Measurements from ENCODE around the gene ANXA2.
"Not testable (repeated sequence)": the region's sequence is repeated elsewhere in the genome, so short reads cannot be mapped to it uniquely, and the experiment has no call there.

ANXA2 gene

DNA sequence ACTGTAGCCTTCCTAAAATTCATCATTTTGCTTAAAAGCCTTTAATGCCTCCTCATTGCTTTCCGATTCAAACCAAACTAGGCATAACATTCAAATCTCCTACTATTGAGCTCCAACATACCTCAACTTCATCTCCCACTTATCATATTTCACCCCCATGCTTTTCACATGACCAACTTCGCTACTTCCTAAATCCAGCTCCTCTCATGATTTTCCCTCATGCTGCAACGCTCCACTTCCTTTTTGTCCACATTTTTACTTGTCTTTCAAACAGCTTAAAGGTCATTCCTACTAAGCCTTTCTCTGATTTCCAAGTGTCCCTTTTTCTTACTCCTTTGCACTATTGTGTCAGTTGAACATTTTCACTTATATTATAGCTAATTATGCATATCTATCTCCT is 20.3 kb upstream of the ANXA2 start:
- no peak for FAIRE-seq
- TF ChIP-seq, protein P1, sequence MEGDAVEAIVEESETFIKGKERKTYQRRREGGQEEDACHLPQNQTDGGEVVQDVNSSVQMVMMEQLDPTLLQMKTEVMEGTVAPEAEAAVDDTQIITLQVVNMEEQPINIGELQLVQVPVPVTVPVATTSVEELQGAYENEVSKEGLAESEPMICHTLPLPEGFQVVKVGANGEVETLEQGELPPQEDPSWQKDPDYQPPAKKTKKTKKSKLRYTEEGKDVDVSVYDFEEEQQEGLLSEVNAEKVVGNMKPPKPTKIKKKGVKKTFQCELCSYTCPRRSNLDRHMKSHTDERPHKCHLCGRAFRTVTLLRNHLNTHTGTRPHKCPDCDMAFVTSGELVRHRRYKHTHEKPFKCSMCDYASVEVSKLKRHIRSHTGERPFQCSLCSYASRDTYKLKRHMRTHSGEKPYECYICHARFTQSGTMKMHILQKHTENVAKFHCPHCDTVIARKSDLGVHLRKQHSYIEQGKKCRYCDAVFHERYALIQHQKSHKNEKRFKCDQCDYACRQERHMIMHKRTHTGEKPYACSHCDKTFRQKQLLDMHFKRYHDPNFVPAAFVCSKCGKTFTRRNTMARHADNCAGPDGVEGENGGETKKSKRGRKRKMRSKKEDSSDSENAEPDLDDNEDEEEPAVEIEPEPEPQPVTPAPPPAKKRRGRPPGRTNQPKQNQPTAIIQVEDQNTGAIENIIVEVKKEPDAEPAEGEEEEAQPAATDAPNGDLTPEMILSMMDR (IDR thresholded peaks at IDR 0.05; ENCODE audit: insufficient read depth, missing control alignments) = no peak

DNA sequence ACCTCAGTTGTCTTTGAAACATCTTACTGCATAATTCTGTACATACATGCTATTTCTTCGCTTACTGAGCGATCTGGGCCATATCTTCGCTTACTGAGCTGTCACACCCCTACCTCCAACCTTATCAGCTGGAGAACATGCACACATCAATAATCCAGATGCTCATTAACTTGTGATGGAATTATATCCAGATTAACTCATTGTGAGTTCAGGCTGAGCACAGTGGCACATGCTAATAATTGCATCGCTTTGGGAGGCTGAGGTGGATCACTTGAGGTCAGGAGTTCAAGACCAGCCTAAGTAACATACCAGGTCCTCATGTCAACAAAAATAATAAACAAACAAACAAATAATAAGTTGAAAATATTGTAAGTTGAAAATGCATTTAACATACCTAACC is 19.3 kb upstream of the ANXA2 start:
- no peak for FAIRE-seq

More for the DNA sequence above, 20.3 kb upstream of the ANXA2 start:
- no peak for DNase-seq (ENCODE audit: insufficient read length, low spot score)

DNA sequence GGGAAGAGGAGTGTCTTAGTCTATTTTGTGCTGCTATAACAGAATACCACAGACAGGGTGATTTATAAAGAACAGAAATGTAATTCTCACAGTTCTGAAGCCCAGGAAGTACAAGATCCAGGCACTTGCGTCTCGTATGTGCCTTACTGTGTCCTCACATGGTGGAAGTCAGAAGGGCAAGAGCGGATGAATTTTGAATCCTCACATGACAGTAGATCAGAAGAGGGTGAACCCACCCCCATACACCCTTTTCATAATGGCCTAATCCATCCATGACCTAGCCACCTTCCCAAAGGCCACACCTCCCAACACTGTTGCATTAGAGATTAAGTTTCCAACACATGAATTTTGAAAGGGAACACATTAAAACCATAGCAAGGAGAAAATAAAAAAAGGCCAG is 18.7 kb upstream of the ANXA2 start:
- TF ChIP-seq, protein P1 (IDR thresholded peaks at IDR 0.05; ENCODE audit: insufficient read depth, missing control alignments) = no peak
- FAIRE-seq (no peak), DNase-seq (ENCODE audit: insufficient read length, low spot score) (no peak)

More for the DNA sequence above, 19.3 kb upstream of the ANXA2 start:
- TF ChIP-seq, protein P1 (IDR thresholded peaks at IDR 0.05; ENCODE audit: insufficient read depth, missing control alignments) = no peak
- no peak for DNase-seq (ENCODE audit: insufficient read length, low spot score)

DNA sequence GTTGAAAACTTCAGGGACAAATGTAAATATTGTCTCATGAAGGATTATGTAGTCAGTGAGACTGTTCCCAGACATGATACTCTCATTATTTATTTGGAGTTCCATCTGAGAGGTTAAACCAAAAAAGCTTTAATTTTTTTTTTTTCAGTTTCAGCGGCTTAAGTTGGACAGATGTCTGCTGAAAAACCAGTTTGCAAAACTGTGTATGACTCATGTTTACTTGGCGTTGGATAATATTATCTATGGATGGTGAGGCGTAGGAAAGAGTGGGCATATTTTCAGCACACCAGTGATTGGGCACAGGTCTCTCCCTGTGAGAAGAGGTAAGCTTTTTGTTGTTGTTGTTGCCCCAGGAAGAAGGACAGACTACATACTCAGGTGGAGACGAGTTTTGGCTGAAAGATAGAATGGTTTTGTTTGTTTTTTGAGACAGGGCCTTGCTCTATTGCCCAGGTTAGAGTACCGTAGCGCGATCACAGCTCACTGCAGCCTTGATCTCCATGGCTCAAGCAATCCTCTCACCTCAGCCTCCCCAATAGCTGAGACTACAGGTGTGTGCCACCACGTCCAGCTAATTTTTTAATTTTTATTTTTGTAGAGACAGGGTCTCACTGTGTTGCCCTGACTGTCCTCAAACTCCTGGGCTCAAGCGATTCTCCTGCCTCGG is 16.4 kb upstream of the ANXA2 start:
- no peak for DNase-seq (ENCODE audit: insufficient read length, low spot score)
- no peak for FAIRE-seq
- TF ChIP-seq, protein P1 (IDR thresholded peaks at IDR 0.05; ENCODE audit: insufficient read depth, missing control alignments) = no peak

DNA sequence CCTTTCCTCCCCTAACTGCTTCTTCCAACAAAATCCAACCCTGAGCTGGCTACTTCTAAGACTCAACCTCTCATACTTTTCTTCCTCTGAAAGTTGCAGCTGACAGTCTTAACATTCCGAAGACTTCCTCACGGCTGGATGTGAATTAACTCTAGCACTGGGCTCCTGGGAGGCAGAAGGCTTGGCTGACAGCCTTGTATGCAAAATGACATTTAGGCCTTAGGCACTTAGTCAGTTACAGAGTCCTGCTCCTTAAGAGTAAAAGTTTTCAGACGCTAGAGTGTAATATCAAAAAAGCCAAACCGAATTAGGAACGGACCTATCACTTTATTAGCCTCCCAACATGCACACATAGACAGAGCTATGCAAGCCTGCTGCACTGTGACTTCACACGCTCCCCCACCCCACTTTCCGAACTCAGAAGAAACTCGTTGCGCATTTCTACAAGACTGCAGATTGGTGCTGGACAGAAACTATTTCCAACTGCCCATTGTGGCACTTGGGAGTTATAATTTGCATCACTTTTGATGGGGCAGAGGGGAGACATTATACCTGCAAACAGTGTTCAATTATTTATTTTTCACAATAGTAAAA is 15.5 kb upstream of the ANXA2 start:
- DNase-seq (ENCODE audit: insufficient read length, low spot score) = no peak
- TF ChIP-seq, protein P1 (IDR thresholded peaks at IDR 0.05; ENCODE audit: insufficient read depth, missing control alignments) = no peak
- FAIRE-seq = no peak

DNA sequence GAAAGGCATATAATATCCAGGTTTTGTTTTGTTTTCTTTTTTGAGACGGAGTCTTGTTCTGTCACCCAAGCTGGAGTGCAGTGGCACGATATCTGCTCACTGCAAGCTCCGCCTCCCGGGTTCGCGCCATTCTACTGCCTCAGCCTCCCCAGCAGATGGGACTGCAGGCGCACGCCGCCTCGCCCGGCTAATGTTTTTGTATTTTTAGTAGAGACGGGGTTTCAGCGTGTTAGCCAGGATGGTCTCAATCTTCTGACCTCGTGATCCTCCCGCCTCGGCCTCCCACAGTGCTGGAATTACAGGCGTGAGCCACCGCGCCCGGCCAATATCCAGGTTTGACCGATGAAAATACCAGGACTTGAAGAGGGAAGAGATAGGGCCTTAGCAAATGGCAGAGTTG is 15.0 kb upstream of the ANXA2 start:
- not testable (repeated sequence) for FAIRE-seq; DNase-seq (ENCODE audit: insufficient read length, low spot score)

DNA sequence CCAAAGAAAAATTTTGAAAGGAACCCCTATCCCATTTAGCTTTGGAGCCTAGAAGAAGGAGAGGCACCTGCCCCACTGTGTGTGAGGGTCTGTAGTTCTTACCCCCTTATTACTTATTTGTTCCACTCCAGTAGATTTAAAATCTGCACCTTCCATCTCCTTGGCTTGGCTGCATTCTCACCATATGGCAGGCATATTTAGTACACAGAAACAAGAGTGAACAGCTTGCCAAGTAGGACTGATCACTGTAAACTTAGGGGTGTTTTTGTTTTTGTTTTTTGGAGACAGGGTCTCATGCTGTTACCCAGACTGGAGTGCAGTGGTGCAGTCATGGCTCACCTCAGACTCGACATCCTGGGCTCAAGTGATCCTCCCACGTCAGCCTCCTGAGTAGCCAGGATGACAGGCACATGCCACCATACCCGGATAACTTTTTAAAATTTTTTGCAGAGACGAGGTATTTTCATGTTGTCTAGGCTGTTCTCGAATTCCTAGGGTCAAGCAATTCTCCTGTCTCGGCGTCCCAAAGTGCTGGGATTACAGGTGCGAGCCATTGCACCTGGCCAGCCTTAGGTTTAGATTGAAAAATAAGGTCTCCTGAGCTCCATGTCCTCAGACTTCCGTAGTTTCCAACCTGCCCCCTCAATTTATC is 14.1 kb upstream of the ANXA2 start:
- TF ChIP-seq, protein P1 (IDR thresholded peaks at IDR 0.05; ENCODE audit: insufficient read depth, missing control alignments) = no peak
- DNase-seq (ENCODE audit: insufficient read length, low spot score) (no peak), FAIRE-seq (no peak)

DNA sequence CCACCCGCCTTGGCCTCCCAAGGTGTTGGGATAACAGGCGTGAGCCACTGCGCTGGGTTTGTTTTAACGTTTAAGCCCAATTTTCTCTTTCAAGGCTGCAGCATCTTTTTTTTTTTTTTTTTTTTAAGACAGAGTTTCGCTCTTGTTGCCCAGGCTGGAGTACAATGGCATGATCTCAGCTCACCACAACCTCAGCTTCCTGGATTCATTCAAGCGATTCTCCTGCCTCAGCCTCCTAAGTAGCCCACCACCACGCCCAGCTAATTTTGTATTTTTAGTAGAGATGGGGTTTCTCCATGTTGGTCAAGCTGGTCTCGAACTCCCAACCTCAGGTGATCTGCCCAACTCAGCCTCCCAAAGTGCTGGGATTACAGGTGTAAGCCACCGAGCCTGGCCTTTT is 12.6 kb upstream of the ANXA2 start:
- not testable (repeated sequence) for DNase-seq (ENCODE audit: insufficient read length, low spot score); FAIRE-seq
